HCT116 (cell line): ENCODE results near the gene HIVEP3.
A peak's percentile ranks its signal among the peaks of the same experiment; 100 is the strongest.

Source experiments
- CEBPB ChIP-seq: IDR thresholded peaks from 2 replicates; pipeline ENCODE4 v1.6.1; 2012; ENCODE audit warnings: low read depth
- EZH2 ChIP-seq: fragments of 200-600 bp; sonication (generic); IDR thresholded peaks from 2 replicates; pipeline ENCODE4 v1.6.1; 2017; ENCODE audit warnings: antibody characterized with exemption, mixed run types
- FOSL1 ChIP-seq: IDR thresholded peaks from 2 replicates; pipeline ENCODE4 v1.6.1; 2012; ENCODE audit warnings: low read depth
- POLR2A ChIP-seq: IDR thresholded peaks from 2 replicates; pipeline ENCODE4 v1.7.0; 2011; ENCODE audit warnings: borderline replicate concordance; ENCODE audit not compliant: insufficient read depth, insufficient read length; ENCODE audit errors: extremely low read depth
- TF ChIP-seq, protein P1 (sequence below), 3 experiments: fragments of 200-600 bp in 1 of 3; sonication (generic) in 1 of 3; IDR thresholded peaks in 2 of 3; conservative IDR thresholded peaks in 1 of 3; 2 replicates each; pipeline ENCODE4 v1.5.1; 2012 to 2017; ENCODE audit warnings: low read depth in 2 of 3, low read length in 2 of 3, antibody characterized with exemption in 1 of 3, borderline replicate concordance in 1 of 3, control low read depth in 1 of 3, mild to moderate bottlenecking in 1 of 3, mixed read lengths in 1 of 3, mixed run types in 1 of 3, moderate library complexity in 1 of 3; ENCODE audit not compliant: insufficient read depth in 1 of 3

DNA sequence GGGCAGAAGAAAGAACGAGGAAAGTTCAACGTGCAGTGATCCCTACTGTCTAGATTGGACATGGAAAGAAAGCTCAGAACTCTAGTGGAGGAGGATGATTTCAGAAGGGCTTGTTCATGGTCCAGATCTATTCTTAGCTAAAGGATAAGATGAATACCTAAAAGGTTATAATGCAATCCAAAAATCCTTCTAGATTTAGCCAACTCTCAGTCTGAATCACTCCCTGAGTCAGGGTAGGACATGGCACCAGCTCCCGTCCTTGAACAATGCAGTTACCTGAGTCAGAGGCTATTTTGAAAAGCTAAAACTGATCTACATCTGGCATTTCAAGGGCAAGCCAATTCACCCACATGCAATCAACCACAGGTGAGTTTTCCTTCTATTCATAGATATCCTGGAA is 38.8 kb upstream of the HIVEP3 start:
- TF ChIP-seq, protein P1, sequence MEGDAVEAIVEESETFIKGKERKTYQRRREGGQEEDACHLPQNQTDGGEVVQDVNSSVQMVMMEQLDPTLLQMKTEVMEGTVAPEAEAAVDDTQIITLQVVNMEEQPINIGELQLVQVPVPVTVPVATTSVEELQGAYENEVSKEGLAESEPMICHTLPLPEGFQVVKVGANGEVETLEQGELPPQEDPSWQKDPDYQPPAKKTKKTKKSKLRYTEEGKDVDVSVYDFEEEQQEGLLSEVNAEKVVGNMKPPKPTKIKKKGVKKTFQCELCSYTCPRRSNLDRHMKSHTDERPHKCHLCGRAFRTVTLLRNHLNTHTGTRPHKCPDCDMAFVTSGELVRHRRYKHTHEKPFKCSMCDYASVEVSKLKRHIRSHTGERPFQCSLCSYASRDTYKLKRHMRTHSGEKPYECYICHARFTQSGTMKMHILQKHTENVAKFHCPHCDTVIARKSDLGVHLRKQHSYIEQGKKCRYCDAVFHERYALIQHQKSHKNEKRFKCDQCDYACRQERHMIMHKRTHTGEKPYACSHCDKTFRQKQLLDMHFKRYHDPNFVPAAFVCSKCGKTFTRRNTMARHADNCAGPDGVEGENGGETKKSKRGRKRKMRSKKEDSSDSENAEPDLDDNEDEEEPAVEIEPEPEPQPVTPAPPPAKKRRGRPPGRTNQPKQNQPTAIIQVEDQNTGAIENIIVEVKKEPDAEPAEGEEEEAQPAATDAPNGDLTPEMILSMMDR (IDR thresholded peaks at IDR 0.05 in 2 of 3, conservative IDR thresholded peaks at IDR 0.05 in 1 of 3; ENCODE audit: borderline replicate concordance in 1 of 3, insufficient read depth in 1 of 3, low read depth in 2 of 3, low read length in 2 of 3), result no peak
- TF ChIP-seq POLR2A, result no peak
- no peak for TF ChIP-seq EZH2
- peak; percentile 48; the same call in 1 of the 2 replicates for TF ChIP-seq FOSL1
- TF ChIP-seq CEBPB, result peak; percentile 51; the same call in 1 of the 2 replicates
